ENCODE results near the gene LRRC27.

The LRRC27 gene

DNA sequence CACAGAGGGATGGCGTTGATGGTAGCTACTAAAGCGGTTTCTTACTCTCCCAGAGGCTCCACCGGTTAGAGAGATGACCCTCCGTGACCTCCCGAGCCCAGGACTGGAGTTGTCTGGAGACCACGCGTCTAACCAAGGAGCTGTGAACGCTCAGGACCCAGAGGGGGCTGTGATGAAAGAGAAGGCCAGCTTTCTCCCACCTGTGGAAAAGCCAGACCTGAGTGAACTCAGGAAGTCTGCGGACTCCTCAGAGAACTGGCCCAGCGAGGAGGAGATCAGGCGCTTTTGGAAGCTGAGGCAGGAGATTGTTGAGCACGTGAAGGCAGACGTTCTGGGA, 15.9 kb downstream of the LRRC27 start:
- Histone ChIP-seq H2BK120ac (ENCODE audit: low read depth, low read length) (no peak overlapping the region), H2BK5ac (ENCODE audit: low read depth, low read length, poor library complexity, severe bottlenecking) (no peak overlapping the region), H4K91ac (ENCODE audit: low read length) (no peak overlapping the region), H3K18ac (ENCODE audit: low read depth in 1 of 2, low read length in 2 of 2) (no peak overlapping the region), H3K4me1 (ENCODE audit: control insufficient read depth, insufficient read depth, low read depth, low read length) (peaks cover 2% of the 10 kb centered on the region), H4K8ac (ENCODE audit: low read length) (no peak overlapping the region), H3K23ac (ENCODE audit: low read length in 2 of 2) (no peak overlapping the region), H2AK5ac (ENCODE audit: low read length, severe bottlenecking) (no peak overlapping the region), H3K9ac (ENCODE audit: low read length) (no peak overlapping the region), H3K14ac (ENCODE audit: low read length in 2 of 2) (no peak overlapping the region), H3K4me2 (ENCODE audit: low read length, poor library complexity, severe bottlenecking) (no peak overlapping the region), H2AFZ (ENCODE audit: low read depth, low read length) (no peak overlapping the region), H3K4ac (ENCODE audit: low read depth in 1 of 2, low read length in 2 of 2) (no peak overlapping the region), H3K27me3 (ENCODE audit: control insufficient read depth in 1 of 2, insufficient read depth in 1 of 2, low read length in 2 of 2) (no peaks in the 10 kb centered on the region), H3K27ac (ENCODE audit: low read length, poor library complexity, severe bottlenecking) (no peak overlapping the region), H2BK12ac (ENCODE audit: low read length in 2 of 2) (no peak overlapping the region), H3K79me1 (replicated peaks; ENCODE audit: low read length, poor library complexity, severe bottlenecking) (no peaks in the 10 kb centered on the region), H3K9me3 (ENCODE audit: control insufficient read depth, low read length) (no peaks in the 10 kb centered on the region), H3K36me3 (ENCODE audit: control insufficient read depth in 1 of 2, insufficient read depth in 2 of 2, low read depth in 1 of 2, low read length in 2 of 2) (peaks cover 48 to 61% of the 10 kb centered on the region in 2 experiments), H3K4me3 (ENCODE audit: insufficient read depth in 1 of 2, low read depth in 1 of 2, low read length in 2 of 2) (no peak overlapping the region), H2BK15ac (ENCODE audit: low read depth, poor library complexity, severe bottlenecking) (no peak overlapping the region)
- WGBS, result 86% methylated on average over 13 of the region's 13 CpGs
- DNase-seq, result no peak

DNA sequence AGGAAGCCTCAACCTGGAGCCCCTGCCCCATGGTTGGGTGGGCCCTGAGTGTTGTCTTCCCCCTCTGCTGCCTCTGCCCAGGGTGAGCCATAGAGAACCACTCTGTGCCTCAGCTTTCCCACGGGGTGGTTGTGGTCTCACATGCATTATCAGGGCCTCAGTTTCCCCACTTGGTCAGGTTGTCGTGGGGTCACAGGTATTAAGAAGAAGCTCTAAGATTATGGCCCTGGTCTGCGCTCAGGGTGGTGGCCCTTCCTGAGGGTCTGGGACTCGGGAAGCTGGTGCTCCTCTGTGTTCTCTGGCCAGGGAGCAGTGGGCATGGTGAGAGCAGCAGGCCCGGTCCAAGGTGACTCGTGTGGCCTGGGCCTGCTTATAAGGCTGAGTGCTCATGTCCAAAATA, 17.8 kb downstream of the LRRC27 start:
- Histone ChIP-seq H2BK15ac (ENCODE audit: low read depth, poor library complexity, severe bottlenecking) (no peak overlapping the region), H2BK5ac (ENCODE audit: low read depth, low read length, poor library complexity, severe bottlenecking) (no peak overlapping the region), H3K9me3 (ENCODE audit: control insufficient read depth, low read length) (no peaks in the 10 kb centered on the region), H4K8ac (ENCODE audit: low read length) (no peak overlapping the region), H3K4me3 (ENCODE audit: insufficient read depth in 1 of 2, low read depth in 1 of 2, low read length in 2 of 2) (no peak overlapping the region), H3K4ac (ENCODE audit: low read depth in 1 of 2, low read length in 2 of 2) (no peak overlapping the region), H3K14ac (ENCODE audit: low read length in 2 of 2) (no peak overlapping the region), H3K4me1 (ENCODE audit: control insufficient read depth, insufficient read depth, low read depth, low read length) (peaks cover 5% of the 10 kb centered on the region), H3K27me3 (ENCODE audit: control insufficient read depth in 1 of 2, insufficient read depth in 1 of 2, low read length in 2 of 2) (no peaks in the 10 kb centered on the region), H3K27ac (ENCODE audit: low read length, poor library complexity, severe bottlenecking) (no peak overlapping the region), H3K18ac (ENCODE audit: low read depth in 1 of 2, low read length in 2 of 2) (no peak overlapping the region), H3K36me3 (ENCODE audit: control insufficient read depth in 1 of 2, insufficient read depth in 2 of 2, low read depth in 1 of 2, low read length in 2 of 2) (peaks cover 42 to 62% of the 10 kb centered on the region in 2 experiments), H2AK5ac (ENCODE audit: low read length, severe bottlenecking) (no peak overlapping the region), H3K4me2 (ENCODE audit: low read length, poor library complexity, severe bottlenecking) (no peak overlapping the region), H3K79me1 (replicated peaks; ENCODE audit: low read length, poor library complexity, severe bottlenecking) (no peaks in the 10 kb centered on the region), H3K23ac (ENCODE audit: low read length in 2 of 2) (no peak overlapping the region), H3K9ac (ENCODE audit: low read length) (no peak overlapping the region), H2AFZ (ENCODE audit: low read depth, low read length) (no peak overlapping the region), H2BK120ac (ENCODE audit: low read depth, low read length) (no peak overlapping the region), H4K91ac (ENCODE audit: low read length) (no peak overlapping the region), H2BK12ac (ENCODE audit: low read length in 2 of 2) (no peak overlapping the region)
- WGBS, result 96% methylated on average over 6 of the region's 6 CpGs
- DNase-seq, result no peak

DNA sequence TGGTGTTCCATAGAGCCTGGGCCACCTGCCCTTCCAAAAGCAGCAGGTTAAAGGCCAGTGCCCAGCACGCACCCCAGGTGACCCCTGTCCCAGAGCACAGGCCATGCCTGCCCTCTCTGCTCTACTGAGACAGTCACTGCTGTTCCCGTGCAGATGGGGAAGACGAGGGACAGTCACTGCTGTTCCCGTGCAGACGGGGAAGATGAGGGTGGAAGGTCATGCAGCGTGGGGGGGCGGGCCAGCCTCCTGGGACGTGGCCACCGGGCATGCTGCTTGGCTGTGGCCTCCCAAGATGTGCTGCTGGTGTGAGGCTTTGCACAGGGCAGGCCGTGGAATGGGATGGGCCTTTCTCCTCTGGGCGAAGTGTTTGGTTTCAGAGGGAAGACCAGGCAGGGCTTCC, 18.4 kb downstream of the LRRC27 start:
- Histone ChIP-seq H3K4me1 (ENCODE audit: control insufficient read depth, insufficient read depth, low read depth, low read length) (peaks cover 5% of the 10 kb centered on the region), H3K18ac (ENCODE audit: low read depth in 1 of 2, low read length in 2 of 2) (no peak overlapping the region), H2BK15ac (ENCODE audit: low read depth, poor library complexity, severe bottlenecking) (no peak overlapping the region), H2BK5ac (ENCODE audit: low read depth, low read length, poor library complexity, severe bottlenecking) (no peak overlapping the region), H3K4me3 (ENCODE audit: insufficient read depth in 1 of 2, low read depth in 1 of 2, low read length in 2 of 2) (peak overlapping the region in 1 of 2 experiments; percentile 14), H3K4ac (ENCODE audit: low read depth in 1 of 2, low read length in 2 of 2) (no peak overlapping the region), H3K23ac (ENCODE audit: low read length in 2 of 2) (no peak overlapping the region), H2AK5ac (ENCODE audit: low read length, severe bottlenecking) (no peak overlapping the region), H3K4me2 (ENCODE audit: low read length, poor library complexity, severe bottlenecking) (no peak overlapping the region), H4K91ac (ENCODE audit: low read length) (no peak overlapping the region), H3K14ac (ENCODE audit: low read length in 2 of 2) (peak overlapping the region in 1 of 2 experiments; percentile 18), H3K27me3 (ENCODE audit: control insufficient read depth in 1 of 2, insufficient read depth in 1 of 2, low read length in 2 of 2) (no peaks in the 10 kb centered on the region), H4K8ac (ENCODE audit: low read length) (no peak overlapping the region), H2AFZ (ENCODE audit: low read depth, low read length) (no peak overlapping the region), H3K36me3 (ENCODE audit: control insufficient read depth in 1 of 2, insufficient read depth in 2 of 2, low read depth in 1 of 2, low read length in 2 of 2) (peaks cover 36 to 62% of the 10 kb centered on the region in 2 experiments), H2BK120ac (ENCODE audit: low read depth, low read length) (no peak overlapping the region), H3K27ac (ENCODE audit: low read length, poor library complexity, severe bottlenecking) (no peak overlapping the region), H3K79me1 (replicated peaks; ENCODE audit: low read length, poor library complexity, severe bottlenecking) (no peaks in the 10 kb centered on the region), H3K9me3 (ENCODE audit: control insufficient read depth, low read length) (no peaks in the 10 kb centered on the region), H3K9ac (ENCODE audit: low read length) (no peak overlapping the region), H2BK12ac (ENCODE audit: low read length in 2 of 2) (no peak overlapping the region)
- 88% methylated on average over 11 of the region's 11 CpGs for WGBS
- no peak for DNase-seq

DNA sequence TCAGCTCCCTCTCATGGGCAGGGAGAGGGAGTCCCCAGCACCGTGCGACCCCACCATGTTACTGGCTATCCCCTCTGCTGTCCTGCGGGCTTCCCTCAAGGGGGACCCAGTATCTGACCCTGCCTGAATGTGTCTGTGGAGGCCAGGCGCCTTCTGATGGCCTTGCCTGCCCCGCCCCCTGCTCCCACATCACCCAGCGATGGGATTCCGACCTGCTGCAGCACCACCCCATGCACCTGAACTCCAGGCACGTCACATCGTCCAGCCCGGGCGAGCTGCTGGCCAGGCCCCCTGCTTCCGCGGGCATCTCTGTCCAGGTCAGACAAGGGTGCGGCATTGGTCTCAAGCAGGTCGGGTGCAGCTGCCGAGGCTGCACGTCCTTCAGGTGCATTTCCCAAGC, 19.0 kb downstream of the LRRC27 start:
- Histone ChIP-seq H3K4ac (ENCODE audit: low read depth in 1 of 2, low read length in 2 of 2) (no peak overlapping the region), H4K91ac (ENCODE audit: low read length) (peak overlapping the region; percentile 67), H3K27ac (ENCODE audit: low read length, poor library complexity, severe bottlenecking) (no peak overlapping the region), H3K36me3 (ENCODE audit: control insufficient read depth in 1 of 2, insufficient read depth in 2 of 2, low read depth in 1 of 2, low read length in 2 of 2) (peaks cover 31 to 63% of the 10 kb centered on the region in 2 experiments), H3K79me1 (replicated peaks; ENCODE audit: low read length, poor library complexity, severe bottlenecking) (no peaks in the 10 kb centered on the region), H3K4me2 (ENCODE audit: low read length, poor library complexity, severe bottlenecking) (no peak overlapping the region), H3K9ac (ENCODE audit: low read length) (no peak overlapping the region), H3K14ac (ENCODE audit: low read length in 2 of 2) (no peak overlapping the region), H2BK12ac (ENCODE audit: low read length in 2 of 2) (no peak overlapping the region), H3K23ac (ENCODE audit: low read length in 2 of 2) (no peak overlapping the region), H2BK120ac (ENCODE audit: low read depth, low read length) (no peak overlapping the region), H3K27me3 (ENCODE audit: control insufficient read depth in 1 of 2, insufficient read depth in 1 of 2, low read length in 2 of 2) (no peaks in the 10 kb centered on the region), H2AK5ac (ENCODE audit: low read length, severe bottlenecking) (no peak overlapping the region), H2BK5ac (ENCODE audit: low read depth, low read length, poor library complexity, severe bottlenecking) (no peak overlapping the region), H3K18ac (ENCODE audit: low read depth in 1 of 2, low read length in 2 of 2) (no peak overlapping the region), H2AFZ (ENCODE audit: low read depth, low read length) (no peak overlapping the region), H3K9me3 (ENCODE audit: control insufficient read depth, low read length) (no peaks in the 10 kb centered on the region), H3K4me1 (ENCODE audit: control insufficient read depth, insufficient read depth, low read depth, low read length) (peaks cover 5% of the 10 kb centered on the region), H3K4me3 (ENCODE audit: insufficient read depth in 1 of 2, low read depth in 1 of 2, low read length in 2 of 2) (no peak overlapping the region), H2BK15ac (ENCODE audit: low read depth, poor library complexity, severe bottlenecking) (no peak overlapping the region), H4K8ac (ENCODE audit: low read length) (no peak overlapping the region)
- DNase-seq, result no peak
- WGBS, result 91% methylated on average over 17 of the region's 17 CpGs

All from mesenchymal stem cell (in vitro differentiated cells and primary cell).